Natural killer cell (primary cell): ENCODE measurements around the gene IFT22. TPM values are rescaled to one million over a fixed set of nuclear protein-coding genes. Genes with fewer than 3 reads are reported as not detected.

ENCODE experiments used
- ATAC-seq, 3 donors: fragments of 150-1000 bp in 2 of 3; fragments of 200-7000 bp in 1 of 3; cut with Tn5 transposase; 1 replicate in 1 of 3; 2 replicates in 2 of 3; pipeline ENCODE4 v1.10.0; 2021; ENCODE audit warnings: mild to moderate bottlenecking in 2 of 3, moderate library complexity in 2 of 3
- DNase-seq, 2 donors: peaks; one replicate each; pipeline versions ENCODE4 v3.0.0 to v3.0.0-alpha.2; 2013 to 2021; ENCODE audit warnings: mixed read lengths in 1 of 2
- H3K27ac ChIP-seq: one replicate; pipeline ENCODE4 v1.5.1; 2013; ENCODE audit warnings: mild to moderate bottlenecking, low read length
- H3K27me3 ChIP-seq: one replicate; pipeline ENCODE4 v1.6.1; 2013; ENCODE audit warnings: low read length; ENCODE audit not compliant: control insufficient read depth, insufficient read depth
- H3K36me3 ChIP-seq: one replicate; pipeline ENCODE4 v1.6.1; 2013; ENCODE audit warnings: low read length; ENCODE audit not compliant: control insufficient read depth, insufficient read depth
- H3K4me1 ChIP-seq: one replicate; pipeline ENCODE4 v1.6.1; 2013; ENCODE audit warnings: low read length; ENCODE audit not compliant: control insufficient read depth, insufficient read depth
- H3K4me3 ChIP-seq: one replicate; pipeline ENCODE4 v1.5.1; 2013; ENCODE audit warnings: low read length
- H3K9me3 ChIP-seq: one replicate; pipeline ENCODE4 v1.6.1; 2013; ENCODE audit warnings: low read length; ENCODE audit not compliant: control insufficient read depth, insufficient read depth
- H3K27ac Mint-ChIP-seq, 2 donors: one replicate each; pipeline ENCODE4 v1.8.0; 2022; ENCODE audit warnings: mild to moderate bottlenecking in 2 of 2, mixed read lengths in 2 of 2, moderate library complexity in 1 of 2
- H3K27me3 Mint-ChIP-seq, 2 donors: one replicate each; pipeline ENCODE4 v1.8.0; 2022; ENCODE audit warnings: low read depth in 2 of 2, mixed read lengths in 2 of 2
- H3K36me3 Mint-ChIP-seq: one replicate; pipeline ENCODE4 v1.8.0; 2022; ENCODE audit warnings: mixed read lengths
- H3K4me1 Mint-ChIP-seq, 2 donors: one replicate each; pipeline ENCODE4 v1.8.0; 2022; ENCODE audit warnings: mixed read lengths in 2 of 2
- H3K4me3 Mint-ChIP-seq: one replicate; pipeline ENCODE4 v1.8.0; 2022; ENCODE audit warnings: mild to moderate bottlenecking, moderate library complexity, mixed read lengths
- H3K9me3 Mint-ChIP-seq, 2 donors: one replicate each; pipeline ENCODE4 v1.8.0; 2022; ENCODE audit warnings: mixed read lengths in 2 of 2
- WGBS: methylation state at CpG from one replicate; pipeline ENCODE4 v1.1.7; 2013; ENCODE audit warnings: missing lambda C conversion rate; ENCODE audit not compliant: insufficient coverage; 5-methylcytosine and 5-hydroxymethylcytosine counted together
- intact Hi-C: fragments of 100-400 bp; cut with micrococcal nuclease; formaldehyde crosslinking; loops from one replicate; pipeline ENCODE4 v1.14.2; 2022
- total RNA-seq, 4 donors: library from RNA; stranded (reverse); fragments of 120-200 nt in 1 of 4; gene quantifications; one replicate each; pipeline versions ENCODE4 v1.2.3 to v1.2.4, GENCODE V29; 2013 to 2022
- TF ChIP-seq, protein P1 (sequence below): fragments of 200-600 bp; IDR thresholded peaks from one replicate; pipeline ENCODE4 v1.8.0; 2022; ENCODE audit warnings: antibody characterized with exemption

Gene IFT22
- total RNA-seq, 3 donors from 2014 or later (not counting 1 experiment from before 2014, with no cell fraction given), result 2.9 to 3.8 (median 3.7) TPM

DNA sequence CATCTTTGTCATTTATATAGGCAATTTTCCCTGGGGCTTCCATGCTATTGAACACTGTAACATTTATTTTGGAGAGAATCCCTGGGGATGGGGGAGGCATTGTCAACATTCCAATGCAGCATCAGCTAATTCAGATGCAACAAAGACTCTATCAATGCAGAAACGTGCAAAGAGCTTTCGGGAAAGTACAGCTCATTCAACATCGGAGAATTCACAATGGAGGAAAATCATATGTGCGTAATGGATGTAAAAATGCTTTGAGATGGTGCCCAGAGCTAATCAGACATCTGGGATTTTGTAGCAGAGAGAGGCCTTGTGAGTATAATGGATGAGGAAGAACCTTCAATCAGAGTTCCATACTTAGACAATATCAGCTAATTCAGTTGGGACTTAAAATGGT lies 48.4 kb downstream of the IFT22 start:
- no peak overlapping the region for H3K4me3 ChIP-seq
- H3K4me3 Mint-ChIP-seq, result no peak overlapping the region
- no peaks in the 10 kb centered on the region for H3K9me3 Mint-ChIP-seq
- no peaks in the 10 kb centered on the region for H3K4me1 ChIP-seq
- no peaks in the 10 kb centered on the region for H3K36me3 ChIP-seq
- TF ChIP-seq, protein P1, sequence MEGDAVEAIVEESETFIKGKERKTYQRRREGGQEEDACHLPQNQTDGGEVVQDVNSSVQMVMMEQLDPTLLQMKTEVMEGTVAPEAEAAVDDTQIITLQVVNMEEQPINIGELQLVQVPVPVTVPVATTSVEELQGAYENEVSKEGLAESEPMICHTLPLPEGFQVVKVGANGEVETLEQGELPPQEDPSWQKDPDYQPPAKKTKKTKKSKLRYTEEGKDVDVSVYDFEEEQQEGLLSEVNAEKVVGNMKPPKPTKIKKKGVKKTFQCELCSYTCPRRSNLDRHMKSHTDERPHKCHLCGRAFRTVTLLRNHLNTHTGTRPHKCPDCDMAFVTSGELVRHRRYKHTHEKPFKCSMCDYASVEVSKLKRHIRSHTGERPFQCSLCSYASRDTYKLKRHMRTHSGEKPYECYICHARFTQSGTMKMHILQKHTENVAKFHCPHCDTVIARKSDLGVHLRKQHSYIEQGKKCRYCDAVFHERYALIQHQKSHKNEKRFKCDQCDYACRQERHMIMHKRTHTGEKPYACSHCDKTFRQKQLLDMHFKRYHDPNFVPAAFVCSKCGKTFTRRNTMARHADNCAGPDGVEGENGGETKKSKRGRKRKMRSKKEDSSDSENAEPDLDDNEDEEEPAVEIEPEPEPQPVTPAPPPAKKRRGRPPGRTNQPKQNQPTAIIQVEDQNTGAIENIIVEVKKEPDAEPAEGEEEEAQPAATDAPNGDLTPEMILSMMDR, result no peak
- DNase-seq (no peak), ATAC-seq (no peak)
- H3K4me1 Mint-ChIP-seq, result no peaks in the 10 kb centered on the region
- no peaks in the 10 kb centered on the region for H3K9me3 ChIP-seq
- WGBS, result 92% methylated on average over 4 of the region's 4 CpGs
- no peaks in the 10 kb centered on the region for H3K36me3 Mint-ChIP-seq
- peaks cover 6 to 9% of the 10 kb centered on the region in 2 donors for H3K27me3 Mint-ChIP-seq
- no peak overlapping the region for H3K27ac ChIP-seq
- H3K27ac Mint-ChIP-seq, result no peak overlapping the region
- intact Hi-C loops, result no loop called here
- no peaks in the 10 kb centered on the region for H3K27me3 ChIP-seq

DNA sequence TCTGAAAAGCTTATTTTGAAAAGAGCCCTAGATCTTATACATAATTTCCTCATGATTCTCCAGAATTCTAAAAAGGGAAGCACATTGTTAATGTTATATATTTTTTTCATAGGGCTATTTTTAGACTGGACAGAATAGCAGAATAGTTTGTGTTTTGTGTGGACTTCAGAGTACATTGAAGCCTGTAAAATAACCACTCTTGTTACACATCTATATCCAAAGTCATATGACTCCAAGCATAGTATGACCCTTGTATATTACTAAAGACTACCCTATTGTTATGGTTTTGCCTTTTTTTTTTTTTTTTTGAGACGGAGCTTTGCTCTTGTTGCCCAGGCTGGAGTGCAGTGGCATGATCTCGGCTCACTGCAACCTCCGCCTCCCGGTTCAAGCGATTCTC lies 50.6 kb downstream of the IFT22 start:
- no peaks in the 10 kb centered on the region for H3K36me3 ChIP-seq
- H3K4me3 ChIP-seq, result no peak overlapping the region
- no peak overlapping the region for H3K27ac ChIP-seq
- no peak overlapping the region for H3K4me3 Mint-ChIP-seq
- DNase-seq (no peak), ATAC-seq (no peak)
- H3K36me3 Mint-ChIP-seq, result no peaks in the 10 kb centered on the region
- whole genome bisulfite sequencing, result 73% methylated on average over 5 of the region's 5 CpGs
- TF ChIP-seq, protein P1, result no peak
- no peak overlapping the region for H3K27ac Mint-ChIP-seq
- H3K4me1 ChIP-seq, result no peaks in the 10 kb centered on the region
- intact Hi-C loops, result no loop called here
- H3K27me3 Mint-ChIP-seq, result peaks cover 5 to 11% of the 10 kb centered on the region in 2 donors
- H3K4me1 Mint-ChIP-seq, result no peaks in the 10 kb centered on the region
- H3K9me3 ChIP-seq, result no peaks in the 10 kb centered on the region
- H3K9me3 Mint-ChIP-seq, result no peaks in the 10 kb centered on the region
- no peaks in the 10 kb centered on the region for H3K27me3 ChIP-seq

DNA sequence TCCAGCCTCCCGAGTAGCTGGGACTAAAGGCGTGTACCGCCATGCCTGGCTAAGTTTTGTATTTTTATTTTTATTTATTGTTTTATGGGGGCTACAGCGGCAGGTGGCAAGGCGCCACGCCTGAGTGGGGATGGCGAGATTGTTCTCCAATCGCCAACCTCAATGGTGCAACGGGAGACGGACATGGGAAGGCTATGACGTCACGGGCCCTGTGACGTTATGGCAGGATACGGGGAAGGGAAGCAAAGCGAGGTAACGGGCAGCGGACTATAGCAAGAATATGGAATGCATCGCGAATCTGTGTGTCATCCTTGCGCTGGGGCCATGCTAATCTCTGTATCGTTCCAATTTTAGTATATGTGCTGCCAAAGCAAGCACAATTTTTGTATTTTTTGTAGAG lies 51.9 kb downstream of the IFT22 start:
- H3K4me1 ChIP-seq, result no peaks in the 10 kb centered on the region
- Mint-ChIP-seq H3K9me3 (no peaks in the 10 kb centered on the region), H3K36me3 (no peaks in the 10 kb centered on the region), H3K4me3 (no peak overlapping the region), H3K4me1 (no peaks in the 10 kb centered on the region), H3K27ac (no peak overlapping the region), H3K27me3 (peaks cover 5 to 15% of the 10 kb centered on the region in 2 donors)
- H3K9me3 ChIP-seq, result no peaks in the 10 kb centered on the region
- ATAC-seq (no peak), DNase-seq (no peak)
- TF ChIP-seq, protein P1, result no peak
- no peaks in the 10 kb centered on the region for H3K27me3 ChIP-seq
- H3K36me3 ChIP-seq, result no peaks in the 10 kb centered on the region
- no peak overlapping the region for H3K27ac ChIP-seq
- intact Hi-C loops, result no loop called here
- 93% methylated on average over 21 of the region's 21 CpGs for WGBS
- no peak overlapping the region for H3K4me3 ChIP-seq
